IPS-18a (cell line): Measurements from ENCODE around the gene GPR37.

Source experiments
- H3K27ac ChIP-seq: one replicate; pipeline ENCODE4 v1.5.1; 2013; ENCODE audit warnings: low read length
- H3K27me3 ChIP-seq: one replicate; pipeline ENCODE4 v1.6.1; 2013; ENCODE audit warnings: mild to moderate bottlenecking, low read length; ENCODE audit not compliant: control insufficient read depth, insufficient read depth
- H3K36me3 ChIP-seq: one replicate; pipeline ENCODE4 v1.6.1; 2013; ENCODE audit warnings: low read depth, low read length; ENCODE audit not compliant: control insufficient read depth
- H3K4me1 ChIP-seq: one replicate; pipeline ENCODE4 v1.6.1; 2013; ENCODE audit warnings: low read depth, low read length; ENCODE audit not compliant: control insufficient read depth
- H3K4me3 ChIP-seq: one replicate; pipeline ENCODE4 v1.5.1; 2013; ENCODE audit warnings: low read length
- H3K9ac ChIP-seq: one replicate; pipeline ENCODE4 v1.6.1; 2013; ENCODE audit warnings: mild to moderate bottlenecking, low read length, moderate library complexity
- H3K9me3 ChIP-seq: one replicate; pipeline ENCODE4 v1.6.1; 2013; ENCODE audit warnings: low read depth, low read length; ENCODE audit not compliant: control insufficient read depth

GPR37 gene

GRCh38 chr7:124792696-124793095 is 27.1 kb upstream of the GPR37 start:
- no peaks in the 10 kb centered on the region for H3K9me3 ChIP-seq
- no peaks in the 10 kb centered on the region for H3K27me3 ChIP-seq
- no peaks in the 10 kb centered on the region for H3K36me3 ChIP-seq
- no peaks in the 10 kb centered on the region for H3K4me1 ChIP-seq
- no peak overlapping the region for H3K27ac ChIP-seq
- no peak overlapping the region for H3K4me3 ChIP-seq
- H3K9ac ChIP-seq, result no peak overlapping the region

GRCh38 chr7:124792002-124792401 is 26.4 kb upstream of the GPR37 start:
- no peak overlapping the region for H3K9ac ChIP-seq
- no peak overlapping the region for H3K27ac ChIP-seq
- no peaks in the 10 kb centered on the region for H3K9me3 ChIP-seq
- H3K4me3 ChIP-seq, result no peak overlapping the region
- H3K27me3 ChIP-seq, result no peaks in the 10 kb centered on the region
- H3K36me3 ChIP-seq, result no peaks in the 10 kb centered on the region
- no peaks in the 10 kb centered on the region for H3K4me1 ChIP-seq

GRCh38 chr7:124791426-124791825 is 25.8 kb upstream of the GPR37 start:
- Histone ChIP-seq H3K27ac (no peak overlapping the region), H3K36me3 (no peaks in the 10 kb centered on the region), H3K9me3 (no peaks in the 10 kb centered on the region), H3K4me1 (no peaks in the 10 kb centered on the region), H3K4me3 (no peak overlapping the region), H3K27me3 (no peaks in the 10 kb centered on the region), H3K9ac (no peak overlapping the region)

GRCh38 chr7:124790645-124791044 is 25.1 kb upstream of the GPR37 start:
- H3K9ac ChIP-seq, result no peak overlapping the region
- no peak overlapping the region for H3K27ac ChIP-seq
- no peaks in the 10 kb centered on the region for H3K4me1 ChIP-seq
- no peak overlapping the region for H3K4me3 ChIP-seq
- H3K9me3 ChIP-seq, result no peaks in the 10 kb centered on the region
- no peaks in the 10 kb centered on the region for H3K36me3 ChIP-seq
- no peaks in the 10 kb centered on the region for H3K27me3 ChIP-seq

- H3K27me3 ChIP-seq, result no peaks in the 10 kb centered on the region
- no peak overlapping the region for H3K4me3 ChIP-seq
- H3K9ac ChIP-seq, result no peak overlapping the region
Measured at GRCh38 chr7:124785994-124786393, 20.4 kb upstream of the GPR37 start.

GRCh38 chr7:124784879-124785818 is 19.6 kb upstream of the GPR37 start:
- no peak overlapping the region for H3K27ac ChIP-seq
- H3K4me1 ChIP-seq, result peaks cover 18% of the 10 kb centered on the region
- H3K36me3 ChIP-seq, result no peaks in the 10 kb centered on the region
- H3K9ac ChIP-seq, result no peak overlapping the region
- no peaks in the 10 kb centered on the region for H3K9me3 ChIP-seq
- H3K27me3 ChIP-seq, result no peaks in the 10 kb centered on the region
- no peak overlapping the region for H3K4me3 ChIP-seq

More at GRCh38 chr7:124785994-124786393, 20.4 kb upstream of the GPR37 start:
- peaks cover 18% of the 10 kb centered on the region for H3K4me1 ChIP-seq
- no peaks in the 10 kb centered on the region for H3K36me3 ChIP-seq
- no peaks in the 10 kb centered on the region for H3K9me3 ChIP-seq
- no peak overlapping the region for H3K27ac ChIP-seq

- no peak overlapping the region for H3K4me3 ChIP-seq
- peaks cover 18% of the 10 kb centered on the region for H3K4me1 ChIP-seq
- H3K27ac ChIP-seq, result no peak overlapping the region
- H3K27me3 ChIP-seq, result no peaks in the 10 kb centered on the region
- no peak overlapping the region for H3K9ac ChIP-seq
- H3K36me3 ChIP-seq, result no peaks in the 10 kb centered on the region
- no peaks in the 10 kb centered on the region for H3K9me3 ChIP-seq
Measured at GRCh38 chr7:124783271-124783670, 17.7 kb upstream of the GPR37 start.

- no peak overlapping the region for H3K4me3 ChIP-seq
- H3K9ac ChIP-seq, result no peak overlapping the region
- H3K4me1 ChIP-seq, result peaks cover 18% of the 10 kb centered on the region
- no peaks in the 10 kb centered on the region for H3K36me3 ChIP-seq
- H3K27ac ChIP-seq, result no peak overlapping the region
- H3K9me3 ChIP-seq, result no peaks in the 10 kb centered on the region
- no peaks in the 10 kb centered on the region for H3K27me3 ChIP-seq
Measured at GRCh38 chr7:124781907-124782734, 16.5 kb upstream of the GPR37 start.

- H3K4me3 ChIP-seq, result no peak overlapping the region
- H3K9me3 ChIP-seq, result no peaks in the 10 kb centered on the region
- H3K36me3 ChIP-seq, result no peaks in the 10 kb centered on the region
- no peak overlapping the region for H3K27ac ChIP-seq
- no peak overlapping the region for H3K9ac ChIP-seq
- no peaks in the 10 kb centered on the region for H3K27me3 ChIP-seq
- peaks cover 18% of the 10 kb centered on the region for H3K4me1 ChIP-seq
Measured at GRCh38 chr7:124781418-124781817, 15.8 kb upstream of the GPR37 start.

- Histone ChIP-seq H3K9me3 (no peaks in the 10 kb centered on the region), H3K4me3 (no peak overlapping the region), H3K36me3 (no peaks in the 10 kb centered on the region), H3K27me3 (no peaks in the 10 kb centered on the region), H3K27ac (no peak overlapping the region), H3K4me1 (peaks cover 18% of the 10 kb centered on the region), H3K9ac (no peak overlapping the region)
Measured at GRCh38 chr7:124780608-124781007, 15.0 kb upstream of the GPR37 start.

GRCh38 chr7:124780056-124780455 is 14.5 kb upstream of the GPR37 start:
- Histone ChIP-seq H3K9ac (no peak overlapping the region), H3K9me3 (no peaks in the 10 kb centered on the region), H3K27ac (no peak overlapping the region), H3K27me3 (no peaks in the 10 kb centered on the region), H3K4me1 (peaks cover 18% of the 10 kb centered on the region), H3K36me3 (no peaks in the 10 kb centered on the region), H3K4me3 (no peak overlapping the region)
